ENCODE measurements around the gene UQCRH. TPM values are rescaled to one million over a fixed set of nuclear protein-coding genes. Genes with fewer than 3 reads are reported as not detected.

The UQCRH gene
- polyA plus RNA-seq, 1 of the 3 experiments (the other 2 are of a cell fraction) = 971 TPM

- Histone ChIP-seq H3K9ac (no peak overlapping the region), H3K4me3 (ENCODE audit: low read depth in 2 of 2, low read length in 1 of 2) (no peak overlapping the region), H3K9me2 (no peaks in the 10 kb centered on the region), H3K9me3 (no peaks in the 10 kb centered on the region), H3K27ac (ENCODE audit: low read depth in 2 of 2, low read length in 1 of 2) (no peak overlapping the region), H3K4me1 (ENCODE audit: control insufficient read depth in 1 of 2, insufficient read depth in 2 of 2, low read depth in 1 of 2, low read length in 1 of 2) (peaks cover 2 to 9% of the 10 kb centered on the region in 2 experiments; a peak in 2 of 4 replicates), H3K27me3 (ENCODE audit: insufficient read depth) (no peaks in the 10 kb centered on the region), H3K4me2 (no peak overlapping the region), H3F3A (replicated peaks; ENCODE audit: insufficient read depth) (peaks cover 17% of the 10 kb centered on the region), H4K20me1 (ENCODE audit: insufficient read depth) (peaks cover 41% of the 10 kb centered on the region), H3K36me3 (replicated peaks in 1 of 2; ENCODE audit: control insufficient read depth in 1 of 2, insufficient read depth in 2 of 2, low read length in 1 of 2) (peaks cover 37 to 47% of the 10 kb centered on the region in 2 experiments), H2AFZ (ENCODE audit: low read depth) (no peak overlapping the region), H3K79me2 (ENCODE audit: insufficient read depth) (peaks cover 67% of the 10 kb centered on the region)
- ChIA-PET CTCF (interaction anchor here (0.7 kb wide), 1 partner anchor 30 kb away, joined by 3 read pairs; the partner anchor contains the start of gene NSUN4), POLR2A (no interaction called here)
- TF ChIP-seq TEAD4 (IDR thresholded peaks at IDR 0.05; ENCODE audit: borderline replicate concordance, insufficient read depth) (no peak), SMC3 (IDR thresholded peaks at IDR 0.05; ENCODE audit: low read depth, low read length) (no peak), CTCF (IDR thresholded peaks at IDR 0.05) (no peak), SIN3A (IDR thresholded peaks at IDR 0.05; ENCODE audit: borderline replicate concordance, low read depth, low read length) (no peak), REST (IDR thresholded peaks at IDR 0.05; ENCODE audit: low read depth, low read length) (no peak), NRF1 (IDR thresholded peaks at IDR 0.05; ENCODE audit: low read depth, low read length) (no peak), CHD2 (IDR thresholded peaks at IDR 0.05; ENCODE audit: low read length, partially characterized antibody) (no peak), TCF12 (IDR thresholded peaks at IDR 0.05) (no peak), USF2 (IDR thresholded peaks at IDR 0.05; ENCODE audit: borderline replicate concordance, low read depth, low read length) (no peak), GABPA (IDR thresholded peaks at IDR 0.05; ENCODE audit: low read depth) (no peak)
- WGBS (ENCODE audit: low lambda C conversion rate) = 94% methylated on average over 4 of the region's 4 CpGs
- no peak for DNase-seq
Measured at GRCh38 chr1:46310321-46310720, 6.8 kb downstream of the UQCRH start.

All from SK-N-SH (cell line).